HG03565 (cell line): ENCODE data around the gene DKC1.

Experiments used
- ATAC-seq: cut with Tn5 transposase; IDR thresholded peaks from one replicate; pipeline ENCODE4 v1.9.1; 2021; ENCODE audit warnings: mild to moderate bottlenecking, moderate library complexity; ENCODE audit not compliant: unreplicated experiment

DKC1 gene

GRCh38 chrX:154762537-154763296, at the start of gene DKC1:
Gene DKC1 (plus strand): TSS chrX:154762864. CDS start chrX:154762966, 102 bp downstream.
- peak; percentile 89 for ATAC-seq

DNA sequence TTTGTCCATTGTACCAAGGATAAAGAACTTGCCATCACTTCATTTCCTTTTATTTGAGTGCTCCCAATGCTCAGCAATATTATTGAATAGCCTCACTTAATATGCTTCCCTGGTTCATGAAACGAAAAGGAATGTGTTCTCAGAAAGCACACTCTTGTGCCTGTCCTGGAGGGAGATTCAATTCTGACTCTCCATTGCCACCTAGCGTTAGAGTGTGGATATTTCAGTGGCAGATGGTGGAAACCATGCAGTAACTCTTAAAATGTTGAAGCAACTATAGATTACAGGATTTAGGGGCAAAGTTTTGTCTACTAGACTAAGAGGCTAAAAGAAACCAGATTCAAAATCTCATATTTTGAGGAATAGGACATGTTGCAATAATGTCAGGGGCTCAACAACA, 47.7 kb upstream of the DKC1 start:
- ATAC-seq: no peak

GRCh38 chrX:154715825-154716224, 46.8 kb upstream of the DKC1 start:
- ATAC-seq: no peak

- no peak for ATAC-seq
Observed at GRCh38 chrX:154717824-154718223, 44.8 kb upstream of the DKC1 start.

DNA sequence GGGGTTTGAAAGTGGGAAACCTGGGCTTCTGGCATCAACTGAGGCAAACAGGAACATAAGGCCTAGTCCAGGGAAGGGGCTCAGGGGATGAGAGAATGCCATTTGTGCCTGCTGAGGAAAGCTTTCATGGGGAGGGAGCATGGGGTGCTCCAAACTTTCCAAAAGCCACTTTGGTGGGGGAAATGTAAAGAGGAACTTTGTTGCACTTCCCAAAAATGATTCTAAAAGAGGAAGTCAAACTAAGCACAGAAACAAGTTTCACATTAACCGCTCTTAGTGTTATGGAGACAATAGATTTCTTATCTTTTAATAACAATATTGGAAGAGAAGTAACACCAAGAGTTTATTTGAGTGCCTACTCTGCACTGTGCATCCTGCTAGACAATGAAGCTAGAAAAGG, 44.0 kb upstream of the DKC1 start:
- no peak for ATAC-seq

GRCh38 chrX:154719132-154719675, 43.5 kb upstream of the DKC1 start:
- ATAC-seq: no peak

DNA sequence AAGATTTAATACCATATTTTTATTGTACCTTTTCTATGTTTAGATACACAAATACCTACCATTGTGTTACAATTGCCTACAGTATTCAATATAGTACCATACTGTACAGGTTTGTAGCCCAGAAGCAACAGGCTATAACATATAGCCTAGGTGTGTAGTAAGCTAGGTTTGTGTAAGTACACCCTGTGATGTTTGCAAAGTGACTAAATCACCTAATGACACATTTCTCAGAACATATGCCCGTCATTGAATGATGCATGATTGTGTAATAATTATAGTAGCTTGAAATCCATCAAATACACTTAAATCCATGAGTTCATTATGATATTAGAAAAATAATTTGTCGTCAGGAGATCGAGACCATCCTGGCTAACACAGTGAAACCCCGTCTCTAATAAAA, 42.6 kb upstream of the DKC1 start:
- no peak for ATAC-seq

GRCh38 chrX:154721155-154721554, 41.5 kb upstream of the DKC1 start:
- ATAC-seq: no peak

DNA sequence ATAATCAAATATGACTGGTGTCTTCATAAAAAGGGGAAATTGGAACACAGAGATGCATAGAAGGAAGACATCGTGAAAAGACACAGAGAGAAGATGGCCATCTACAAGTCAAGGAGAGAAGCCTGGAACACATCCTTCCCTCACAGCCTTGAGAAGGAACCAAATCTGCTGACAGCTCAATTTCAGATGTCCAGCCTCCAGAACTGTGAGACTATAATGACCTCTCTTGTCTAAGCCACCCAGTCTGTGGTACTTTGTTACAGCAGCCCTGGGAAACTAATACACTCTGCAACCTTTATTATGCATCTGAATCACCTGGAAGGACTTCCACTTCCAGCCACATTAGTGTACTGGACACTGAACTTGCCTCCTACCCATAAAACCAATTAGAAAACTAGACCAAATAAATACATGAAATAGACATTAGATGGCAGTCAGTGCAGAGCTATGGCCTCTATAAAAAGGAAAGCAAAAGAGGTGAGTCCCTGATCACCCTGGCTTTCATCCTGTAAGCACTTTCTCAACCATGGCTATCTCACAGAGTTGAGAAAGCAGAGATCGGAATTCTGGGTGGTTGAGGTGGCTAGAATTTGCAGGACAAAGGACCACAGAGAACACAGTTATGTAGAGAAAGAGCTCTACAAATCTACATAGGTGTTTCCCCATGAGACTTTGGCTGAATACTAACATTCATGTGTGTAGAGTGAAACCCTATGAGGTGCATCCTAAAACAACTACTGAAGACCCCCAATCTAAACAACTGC, 37.5 kb upstream of the DKC1 start:
- no peak for ATAC-seq

DNA sequence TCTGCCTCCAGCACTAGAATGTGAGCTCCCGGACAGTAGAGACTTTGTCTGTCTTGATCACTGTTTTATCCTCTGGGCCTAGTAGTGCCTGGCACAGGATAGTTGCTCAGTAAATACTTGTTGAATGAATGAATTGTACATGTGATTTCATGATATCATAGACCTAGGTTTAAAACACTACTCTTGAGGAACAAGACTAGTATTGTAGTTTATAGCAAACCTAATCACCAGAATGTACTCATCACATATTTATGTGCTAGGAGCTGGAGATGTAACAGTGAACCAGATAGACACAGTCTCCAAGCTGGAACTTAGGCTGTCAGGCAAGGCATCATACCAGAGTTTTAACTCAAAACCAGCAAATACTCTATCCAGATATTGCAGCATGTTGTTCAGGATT, 35.2 kb upstream of the DKC1 start:
- ATAC-seq: no peak

- no peak for ATAC-seq
Observed at GRCh38 chrX:154727871-154728270, 34.8 kb upstream of the DKC1 start.

DNA sequence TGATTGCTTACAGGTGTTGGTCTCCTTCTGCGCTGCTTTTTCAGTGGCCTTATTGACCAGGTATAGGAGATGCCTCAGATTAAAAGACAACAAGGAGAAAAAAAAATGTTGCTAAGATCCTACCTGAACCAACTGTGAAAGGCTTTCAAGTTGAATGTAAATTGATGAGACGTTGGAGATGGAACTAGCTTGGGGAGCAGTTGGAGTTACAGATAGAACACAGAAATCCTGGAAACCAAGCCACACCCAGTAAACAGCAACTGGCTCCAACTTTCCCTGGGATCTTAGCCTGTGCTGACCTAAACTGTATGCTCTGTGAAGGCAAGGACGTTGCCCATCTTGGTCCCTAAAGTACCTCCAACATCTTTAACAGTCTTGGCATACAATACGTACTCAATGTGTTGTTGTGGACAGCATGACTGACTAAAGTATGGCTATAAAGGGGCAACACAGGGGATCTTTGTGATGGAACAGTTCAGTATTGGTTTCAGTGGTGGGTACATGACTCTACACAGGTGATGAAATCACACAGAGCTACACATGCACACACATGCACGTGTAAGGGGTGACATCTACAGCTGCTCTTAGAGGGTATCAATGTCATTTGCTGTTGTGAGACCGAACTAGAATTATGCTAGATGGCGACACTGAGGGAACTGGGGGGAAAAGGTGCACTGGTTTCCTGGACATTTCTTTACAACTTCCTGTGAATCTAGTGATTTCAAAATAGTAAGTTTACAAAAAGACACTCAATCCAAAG, 34.1 kb upstream of the DKC1 start:
- no peak for ATAC-seq

GRCh38 chrX:154729439-154729838, 33.2 kb upstream of the DKC1 start:
- ATAC-seq: no peak

GRCh38 chrX:154730253-154730891, 32.3 kb upstream of the DKC1 start:
- no peak for ATAC-seq

- no peak for ATAC-seq
Observed at GRCh38 chrX:154731184-154731583, 31.5 kb upstream of the DKC1 start.

DNA sequence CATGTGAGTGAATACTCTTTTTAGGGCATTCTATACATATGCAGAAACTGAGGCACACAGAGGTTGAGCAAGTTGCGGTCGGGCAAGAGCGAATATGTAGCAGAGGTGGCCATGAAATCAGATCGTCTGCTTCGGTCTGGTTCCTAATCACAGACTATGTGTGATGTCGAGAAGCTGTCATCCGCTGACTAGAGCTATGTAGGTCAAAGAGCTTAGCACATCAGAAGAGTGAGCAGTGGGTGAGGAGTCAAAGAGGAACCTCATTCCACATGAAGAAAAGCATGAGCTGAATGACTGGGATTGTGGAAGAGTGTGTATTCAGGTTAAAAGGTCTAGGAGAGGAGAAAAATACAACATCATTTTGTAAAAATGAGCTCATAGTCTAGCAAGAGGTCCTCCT, 30.8 kb upstream of the DKC1 start:
- ATAC-seq: no peak

GRCh38 chrX:154732421-154733065, 30.1 kb upstream of the DKC1 start:
- ATAC-seq: no peak

DNA sequence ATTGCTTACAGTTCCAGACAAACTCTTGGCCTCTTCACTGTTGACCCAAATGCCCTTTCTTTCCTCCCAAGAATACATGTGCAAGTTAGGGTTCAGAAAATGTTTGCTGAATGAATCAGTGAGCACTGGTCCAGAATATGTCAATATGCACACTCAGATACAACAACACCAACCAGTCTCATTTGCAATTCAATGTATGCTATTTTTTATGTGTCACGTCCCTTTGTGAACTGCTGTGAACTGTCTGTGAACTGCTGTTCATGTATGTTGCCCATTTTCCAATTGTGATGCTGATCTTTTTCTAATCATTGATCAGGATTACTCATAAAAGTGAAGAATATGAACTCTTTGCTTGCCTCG, 29.6 kb upstream of the DKC1 start:
- no peak for ATAC-seq

- ATAC-seq: no peak
Observed at GRCh38 chrX:154734061-154734781, 28.4 kb upstream of the DKC1 start.
